ENCODE results near the gene SLC17A8. TPM values are rescaled to one million over a fixed set of nuclear protein-coding genes. Genes with fewer than 3 reads are reported as not detected.

Gene SLC17A8
- polyA plus RNA-seq, 1 donor from 2014 or later: 0.22 TPM

DNA sequence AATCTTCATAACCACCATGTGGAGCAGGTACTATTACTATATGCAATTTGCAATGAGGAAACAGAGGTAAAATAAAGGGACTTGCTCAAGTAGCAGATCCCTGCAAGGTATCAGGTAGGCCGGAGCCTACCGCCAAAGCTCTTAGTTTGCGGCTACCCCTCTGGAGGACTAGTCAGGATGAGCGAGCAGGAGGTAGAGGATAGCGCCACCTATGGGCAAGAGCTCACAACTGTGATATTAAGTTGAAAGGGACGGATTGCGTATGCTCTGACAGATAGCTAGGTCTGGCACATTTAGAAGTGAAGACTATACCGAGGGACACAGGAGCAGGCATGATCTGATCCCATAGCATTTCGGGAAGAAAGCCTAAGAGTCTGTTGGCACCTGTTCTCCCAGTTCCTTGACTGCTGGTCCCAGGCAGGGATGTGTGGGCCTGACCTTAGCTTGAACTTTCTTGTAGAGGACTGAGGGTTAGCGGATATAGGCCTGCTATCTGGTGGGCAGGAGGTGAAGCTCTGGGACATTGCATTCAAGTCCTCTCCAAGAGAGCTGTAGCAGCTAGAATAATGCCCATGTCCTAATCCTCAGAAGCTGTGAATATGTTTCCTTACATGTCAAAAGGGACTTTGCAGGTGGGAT lies 48.0 kb downstream of the SLC17A8 start:
- no peaks in the 10 kb centered on the region for H3K36me3 ChIP-seq (ENCODE audit: insufficient read depth, low read length)
- H3K79me2 ChIP-seq (replicated peaks; ENCODE audit: insufficient read depth, low read length): no peaks in the 10 kb centered on the region
- H3K9me2 ChIP-seq (ENCODE audit: insufficient read depth, low read length): no peaks in the 10 kb centered on the region
- no peaks in the 10 kb centered on the region for H3K27me3 ChIP-seq (ENCODE audit: insufficient read depth, low read depth, low read length)
- no peaks in the 10 kb centered on the region for H4K20me1 ChIP-seq (ENCODE audit: insufficient read depth)
- H3F3A ChIP-seq (ENCODE audit: insufficient read depth, low read length, poor library complexity, severe bottlenecking): no peaks in the 10 kb centered on the region
- no peak overlapping the region for H3K9ac ChIP-seq (ENCODE audit: low read length)
- no peaks in the 10 kb centered on the region for H3K9me3 ChIP-seq (ENCODE audit: low read length)
- no peak overlapping the region for H3K27ac ChIP-seq (ENCODE audit: low read length)
- no peak for TF ChIP-seq EP300 (conservative IDR thresholded peaks at IDR 0.05; ENCODE audit: poor library complexity, severe bottlenecking)
- no peak for TF ChIP-seq SMC3 (conservative IDR thresholded peaks at IDR 0.05; ENCODE audit: poor library complexity)
- TF ChIP-seq MXI1 (conservative IDR thresholded peaks at IDR 0.05; ENCODE audit: poor library complexity, severe bottlenecking): no peak
- TF ChIP-seq, protein P1, sequence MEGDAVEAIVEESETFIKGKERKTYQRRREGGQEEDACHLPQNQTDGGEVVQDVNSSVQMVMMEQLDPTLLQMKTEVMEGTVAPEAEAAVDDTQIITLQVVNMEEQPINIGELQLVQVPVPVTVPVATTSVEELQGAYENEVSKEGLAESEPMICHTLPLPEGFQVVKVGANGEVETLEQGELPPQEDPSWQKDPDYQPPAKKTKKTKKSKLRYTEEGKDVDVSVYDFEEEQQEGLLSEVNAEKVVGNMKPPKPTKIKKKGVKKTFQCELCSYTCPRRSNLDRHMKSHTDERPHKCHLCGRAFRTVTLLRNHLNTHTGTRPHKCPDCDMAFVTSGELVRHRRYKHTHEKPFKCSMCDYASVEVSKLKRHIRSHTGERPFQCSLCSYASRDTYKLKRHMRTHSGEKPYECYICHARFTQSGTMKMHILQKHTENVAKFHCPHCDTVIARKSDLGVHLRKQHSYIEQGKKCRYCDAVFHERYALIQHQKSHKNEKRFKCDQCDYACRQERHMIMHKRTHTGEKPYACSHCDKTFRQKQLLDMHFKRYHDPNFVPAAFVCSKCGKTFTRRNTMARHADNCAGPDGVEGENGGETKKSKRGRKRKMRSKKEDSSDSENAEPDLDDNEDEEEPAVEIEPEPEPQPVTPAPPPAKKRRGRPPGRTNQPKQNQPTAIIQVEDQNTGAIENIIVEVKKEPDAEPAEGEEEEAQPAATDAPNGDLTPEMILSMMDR (IDR thresholded peaks at IDR 0.05; ENCODE audit: poor library complexity, severe bottlenecking): no peak
- no peak for TF ChIP-seq EZH2 (IDR thresholded peaks at IDR 0.05; ENCODE audit: borderline replicate concordance, insufficient read depth, low read length, poor library complexity, severe bottlenecking)
- TF ChIP-seq, protein P2, sequence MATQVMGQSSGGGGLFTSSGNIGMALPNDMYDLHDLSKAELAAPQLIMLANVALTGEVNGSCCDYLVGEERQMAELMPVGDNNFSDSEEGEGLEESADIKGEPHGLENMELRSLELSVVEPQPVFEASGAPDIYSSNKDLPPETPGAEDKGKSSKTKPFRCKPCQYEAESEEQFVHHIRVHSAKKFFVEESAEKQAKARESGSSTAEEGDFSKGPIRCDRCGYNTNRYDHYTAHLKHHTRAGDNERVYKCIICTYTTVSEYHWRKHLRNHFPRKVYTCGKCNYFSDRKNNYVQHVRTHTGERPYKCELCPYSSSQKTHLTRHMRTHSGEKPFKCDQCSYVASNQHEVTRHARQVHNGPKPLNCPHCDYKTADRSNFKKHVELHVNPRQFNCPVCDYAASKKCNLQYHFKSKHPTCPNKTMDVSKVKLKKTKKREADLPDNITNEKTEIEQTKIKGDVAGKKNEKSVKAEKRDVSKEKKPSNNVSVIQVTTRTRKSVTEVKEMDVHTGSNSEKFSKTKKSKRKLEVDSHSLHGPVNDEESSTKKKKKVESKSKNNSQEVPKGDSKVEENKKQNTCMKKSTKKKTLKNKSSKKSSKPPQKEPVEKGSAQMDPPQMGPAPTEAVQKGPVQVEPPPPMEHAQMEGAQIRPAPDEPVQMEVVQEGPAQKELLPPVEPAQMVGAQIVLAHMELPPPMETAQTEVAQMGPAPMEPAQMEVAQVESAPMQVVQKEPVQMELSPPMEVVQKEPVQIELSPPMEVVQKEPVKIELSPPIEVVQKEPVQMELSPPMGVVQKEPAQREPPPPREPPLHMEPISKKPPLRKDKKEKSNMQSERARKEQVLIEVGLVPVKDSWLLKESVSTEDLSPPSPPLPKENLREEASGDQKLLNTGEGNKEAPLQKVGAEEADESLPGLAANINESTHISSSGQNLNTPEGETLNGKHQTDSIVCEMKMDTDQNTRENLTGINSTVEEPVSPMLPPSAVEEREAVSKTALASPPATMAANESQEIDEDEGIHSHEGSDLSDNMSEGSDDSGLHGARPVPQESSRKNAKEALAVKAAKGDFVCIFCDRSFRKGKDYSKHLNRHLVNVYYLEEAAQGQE (IDR thresholded peaks at IDR 0.05; ENCODE audit: borderline replicate concordance): no peak
- no peak for TF ChIP-seq TAF1 (IDR thresholded peaks at IDR 0.05; ENCODE audit: low read depth)
- TF ChIP-seq POLR2AphosphoS5 (IDR thresholded peaks at IDR 0.05): no peak
- no peak for TF ChIP-seq RAD21 (conservative IDR thresholded peaks at IDR 0.05)
- no peak overlapping the region for H3K4me2 ChIP-seq (ENCODE audit: low read length)
- H3K4me3 ChIP-seq (ENCODE audit: low read length): no peak overlapping the region
- no peak overlapping the region for H2AFZ ChIP-seq (ENCODE audit: low read depth, low read length)

DNA sequence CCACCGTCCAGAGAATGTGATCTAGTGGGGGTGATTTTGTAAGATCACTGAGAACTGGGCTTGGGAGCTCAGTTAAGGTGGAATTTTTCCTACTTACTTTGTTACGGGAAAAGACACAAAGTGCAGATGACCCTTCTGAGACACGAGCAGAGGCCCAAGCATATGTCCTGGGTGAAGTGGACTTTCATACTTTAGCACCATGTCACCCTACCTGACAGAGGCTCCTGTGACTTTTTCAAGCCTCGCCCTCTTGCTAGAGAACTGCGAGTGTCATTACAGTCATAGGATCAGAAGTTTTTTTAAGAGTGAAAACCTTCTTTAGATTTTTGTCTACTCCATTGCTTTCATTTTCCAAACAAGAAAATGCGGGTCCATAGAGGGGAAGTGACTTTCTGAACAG lies 56.1 kb downstream of the SLC17A8 start:
- Histone ChIP-seq H2AFZ (ENCODE audit: low read depth, low read length) (no peak overlapping the region), H3K9me2 (ENCODE audit: insufficient read depth, low read length) (no peaks in the 10 kb centered on the region), H3K36me3 (ENCODE audit: insufficient read depth, low read length) (no peaks in the 10 kb centered on the region), H3K79me2 (replicated peaks; ENCODE audit: insufficient read depth, low read length) (no peaks in the 10 kb centered on the region), H3F3A (ENCODE audit: insufficient read depth, low read length, poor library complexity, severe bottlenecking) (no peaks in the 10 kb centered on the region), H3K4me3 (ENCODE audit: low read length) (no peak overlapping the region), H3K9ac (ENCODE audit: low read length) (no peak overlapping the region), H3K27ac (ENCODE audit: low read length) (no peak overlapping the region), H4K20me1 (ENCODE audit: insufficient read depth) (no peaks in the 10 kb centered on the region), H3K27me3 (ENCODE audit: insufficient read depth, low read depth, low read length) (no peaks in the 10 kb centered on the region), H3K4me2 (ENCODE audit: low read length) (no peak overlapping the region), H3K9me3 (ENCODE audit: low read length) (no peaks in the 10 kb centered on the region)
- no peak for TF ChIP-seq MXI1 (conservative IDR thresholded peaks at IDR 0.05; ENCODE audit: poor library complexity, severe bottlenecking)
- TF ChIP-seq POLR2AphosphoS5 (IDR thresholded peaks at IDR 0.05): no peak
- no peak for TF ChIP-seq EZH2 (IDR thresholded peaks at IDR 0.05; ENCODE audit: borderline replicate concordance, insufficient read depth, low read length, poor library complexity, severe bottlenecking)
- TF ChIP-seq, protein P2 (IDR thresholded peaks at IDR 0.05; ENCODE audit: borderline replicate concordance): no peak
- no peak for TF ChIP-seq TAF1 (IDR thresholded peaks at IDR 0.05; ENCODE audit: low read depth)
- TF ChIP-seq, protein P1 (IDR thresholded peaks at IDR 0.05; ENCODE audit: poor library complexity, severe bottlenecking): no peak
- TF ChIP-seq RAD21 (conservative IDR thresholded peaks at IDR 0.05): no peak
- no peak for TF ChIP-seq EP300 (conservative IDR thresholded peaks at IDR 0.05; ENCODE audit: poor library complexity, severe bottlenecking)
- TF ChIP-seq SMC3 (conservative IDR thresholded peaks at IDR 0.05; ENCODE audit: poor library complexity): no peak
